H1 (cell line): ENCODE results near the gene FA2H. TPM values are rescaled to one million over a fixed set of nuclear protein-coding genes. Genes with fewer than 3 reads are reported as not detected.

Source experiments
- CTCF ChIA-PET: fragments of 300-600 bp; sonication (Branson Sonifier 250); formaldehyde crosslinking; loops from one replicate; lab custom pipeline; 2021; ENCODE audit not compliant: partially characterized antibody; lab: Charles Lee
- POLR2A ChIA-PET: fragments of 300-600 bp; sonication (Branson Sonifier 250); formaldehyde crosslinking; loops from one replicate; lab custom pipeline; 2021; ENCODE audit warnings: inconsistent platforms; ENCODE audit not compliant: partially characterized antibody; lab: Charles Lee
- DNase-seq, 2 experiments: peaks; one replicate each; pipeline versions ENCODE4 v3.0.0 to v3.0.0-alpha.2; 2010 to 2022; ENCODE audit warnings: low spot score in 2 of 2, low read depth in 1 of 2, mixed read lengths in 1 of 2
- FAIRE-seq: peaks from 2 replicates; lab custom pipeline; 2011; peaks lifted over from hg19 to GRCh38; lab: Jason Lieb, UNC
- H2AFZ ChIP-seq: 2 replicates; pipeline ENCODE4 v1.8.1; 2012; ENCODE audit warnings: low read length, inconsistent platforms
- H2AK5ac ChIP-seq: 2 replicates; pipeline ENCODE4 v1.6.1; 2013; ENCODE audit warnings: low read depth, low read length
- H2BK120ac ChIP-seq: replicated peaks from 2 replicates; pipeline ENCODE3; 2013; ENCODE audit warnings: low read depth, low read length, inconsistent platforms
- H2BK12ac ChIP-seq: 2 replicates; pipeline ENCODE4 v1.6.1; 2013; ENCODE audit warnings: low read depth, low read length
- H2BK15ac ChIP-seq: 2 replicates; pipeline ENCODE4 v1.6.1; 2013; ENCODE audit warnings: low read length
- H2BK20ac ChIP-seq: 2 replicates; pipeline ENCODE4 v1.6.1; 2013; ENCODE audit warnings: low read length
- H2BK5ac ChIP-seq: 2 replicates; pipeline ENCODE4 v1.6.1; 2013; ENCODE audit warnings: low read depth, low read length
- H3K14ac ChIP-seq: 2 replicates; pipeline ENCODE4 v1.6.1; 2013; ENCODE audit warnings: inconsistent platforms; ENCODE audit not compliant: insufficient read length
- H3K18ac ChIP-seq: 2 replicates; pipeline ENCODE4 v1.6.1; 2013; ENCODE audit warnings: low read length; ENCODE audit errors: extremely low read depth
- H3K23ac ChIP-seq: 2 replicates; pipeline ENCODE4 v1.6.1; 2013; ENCODE audit warnings: inconsistent platforms; ENCODE audit not compliant: insufficient read length
- H3K23me2 ChIP-seq: 2 replicates; pipeline ENCODE4 v1.6.1; 2013; ENCODE audit warnings: low read depth, low read length
- H3K27ac ChIP-seq: 2 replicates; pipeline ENCODE4 v1.6.1; 2011; ENCODE audit warnings: low read depth, low read length, inconsistent platforms
- H3K27me3 ChIP-seq, 4 experiments: replicated peaks in 1 of 4; 1 replicate in 1 of 4; 2 replicates in 3 of 4; pipeline versions ENCODE4 v1.6.1 to v1.8.1; 2011 to 2013; ENCODE audit warnings: low read length in 3 of 4, mild to moderate bottlenecking in 3 of 4, inconsistent platforms in 2 of 4, mixed read lengths in 2 of 4, moderate library complexity in 1 of 4; ENCODE audit not compliant: control insufficient read depth in 3 of 4, insufficient read depth in 3 of 4; ENCODE audit errors: extremely low read depth in 1 of 4
- H3K36me3 ChIP-seq, 4 experiments: 2 replicates each; pipeline versions ENCODE4 v1.6.1 to v1.8.1; 2011 to 2013; ENCODE audit warnings: mild to moderate bottlenecking in 4 of 4, low read length in 3 of 4, moderate library complexity in 2 of 4, control low read depth in 1 of 4, inconsistent platforms in 1 of 4; ENCODE audit not compliant: insufficient read depth in 4 of 4, control insufficient read depth in 2 of 4
- H3K4ac ChIP-seq: replicated peaks from 2 replicates; pipeline ENCODE3; 2013; ENCODE audit warnings: low read length, low read depth, mixed read lengths, inconsistent platforms; ENCODE audit not compliant: insufficient read length
- H3K4me1 ChIP-seq, 4 experiments: replicated peaks in 1 of 4; 1 replicate in 1 of 4; 2 replicates in 3 of 4; pipeline versions ENCODE4 v1.6.1 to v1.8.1; 2011 to 2013; ENCODE audit warnings: low read length in 3 of 4, inconsistent platforms in 2 of 4, mixed read lengths in 1 of 4; ENCODE audit not compliant: insufficient read depth in 4 of 4, control insufficient read depth in 3 of 4
- H3K4me2 ChIP-seq, 2 experiments: 2 replicates each; pipeline versions ENCODE4 v1.6.1 to v1.8.1; 2011 to 2013; ENCODE audit warnings: low read depth in 2 of 2, low read length in 2 of 2, control low read depth in 1 of 2, inconsistent platforms in 1 of 2, mild to moderate bottlenecking in 1 of 2; ENCODE audit not compliant: insufficient read depth in 1 of 2
- H3K4me3 ChIP-seq, 4 experiments: fragments of 200-600, 300-600 bp in 1 of 4; sonication (generic), shearing (Covaris generic), sonication (Bioruptor Twin) in 1 of 4; 2 replicates each; pipeline versions ENCODE4 v1.5.1 to v1.8.1; 2011 to 2016; ENCODE audit warnings: low read length in 4 of 4, low read depth in 3 of 4, control low read depth in 2 of 4, inconsistent platforms in 2 of 4, mild to moderate bottlenecking in 2 of 4, mixed read lengths in 1 of 4, moderate library complexity in 1 of 4; ENCODE audit not compliant: insufficient read depth in 2 of 4; ENCODE audit errors: extremely low read depth in 1 of 4
- H3K56ac ChIP-seq: replicated peaks from 2 replicates; pipeline ENCODE3; 2013; ENCODE audit warnings: low read depth, mild to moderate bottlenecking, mixed read lengths, low read length, inconsistent platforms; ENCODE audit not compliant: insufficient read length
- H3K79me1 ChIP-seq: 2 replicates; pipeline ENCODE4 v1.6.1; 2013; ENCODE audit warnings: low read depth, low read length, control low read depth
- H3K79me2 ChIP-seq, 2 experiments: 2 replicates each; pipeline versions ENCODE4 v1.6.1 to v1.8.1; 2012 to 2013; ENCODE audit warnings: low read length in 2 of 2, mild to moderate bottlenecking in 2 of 2, inconsistent platforms in 1 of 2; ENCODE audit not compliant: insufficient read depth in 2 of 2, control insufficient read depth in 1 of 2
- H3K9ac ChIP-seq, 4 experiments: replicated peaks in 1 of 4; 1 replicate in 1 of 4; 2 replicates in 3 of 4; pipeline versions ENCODE4 v1.6.1 to v1.8.1; 2011 to 2013; ENCODE audit warnings: low read depth in 3 of 4, low read length in 3 of 4, control low read depth in 2 of 4, mild to moderate bottlenecking in 2 of 4, moderate library complexity in 2 of 4, inconsistent platforms in 1 of 4; ENCODE audit errors: extremely low read depth in 1 of 4
- H3K9me3 ChIP-seq, 2 experiments: 2 replicates each; pipeline versions ENCODE4 v1.6.1 to v1.8.1; 2012 to 2013; ENCODE audit warnings: mild to moderate bottlenecking in 2 of 2, moderate library complexity in 2 of 2, control low read depth in 1 of 2, inconsistent platforms in 1 of 2, low read depth in 1 of 2, low read length in 1 of 2, mixed read lengths in 1 of 2; ENCODE audit not compliant: insufficient read depth in 2 of 2
- H4K20me1 ChIP-seq, 2 experiments: replicated peaks in 1 of 2; 2 replicates each; pipeline versions ENCODE3 to v1.8.1; 2011 to 2013; ENCODE audit warnings: inconsistent platforms in 2 of 2, low read length in 2 of 2, mild to moderate bottlenecking in 1 of 2; ENCODE audit not compliant: insufficient read depth in 2 of 2, control insufficient read depth in 1 of 2
- H4K5ac ChIP-seq: 2 replicates; pipeline ENCODE4 v1.6.1; 2013; ENCODE audit warnings: low read length, low read depth, mixed read lengths, inconsistent platforms; ENCODE audit not compliant: insufficient read length
- H4K8ac ChIP-seq: 2 replicates; pipeline ENCODE4 v1.8.0; 2013; ENCODE audit warnings: mild to moderate bottlenecking, moderate library complexity, low read length, inconsistent platforms; ENCODE audit not compliant: insufficient read depth; ENCODE audit errors: extremely low read depth
- H4K91ac ChIP-seq: replicated peaks from 2 replicates; pipeline ENCODE3; 2013; ENCODE audit warnings: low read length, mixed read lengths, inconsistent platforms; ENCODE audit not compliant: insufficient read length
- CHD1 ChIP-seq: IDR thresholded peaks from 2 replicates; pipeline ENCODE4 v1.6.1; 2012; ENCODE audit warnings: low read depth, low read length, improper control_type of control experiment
- EGR1 ChIP-seq: IDR thresholded peaks from 2 replicates; pipeline ENCODE4 v1.6.1; 2011; ENCODE audit warnings: low read depth, low read length, borderline replicate concordance
- EP300 ChIP-seq, 2 experiments: IDR thresholded peaks; 1 replicate in 1 of 2; 2 replicates in 1 of 2; pipeline ENCODE4 v1.6.1; 2011 to 2012; ENCODE audit warnings: low read depth in 2 of 2, low read length in 2 of 2, mild to moderate bottlenecking in 2 of 2, borderline replicate concordance in 1 of 2, inconsistent platforms in 1 of 2, moderate library complexity in 1 of 2
- EZH2 ChIP-seq: fragments of 200-600 bp; sonication (generic); IDR thresholded peaks from 2 replicates; pipeline ENCODE4 v1.7.1; 2012; ENCODE audit warnings: low read depth, mild to moderate bottlenecking, moderate library complexity, low read length, inconsistent platforms; ENCODE audit not compliant: severe bottlenecking
- JUN ChIP-seq: IDR thresholded peaks from 2 replicates; pipeline ENCODE4 v1.6.1; 2011; ENCODE audit warnings: low read depth, mild to moderate bottlenecking, improper control_type of control experiment, low read length
- KDM5A ChIP-seq: fragments of 200-600 bp; IDR thresholded peaks from 2 replicates; pipeline ENCODE4 v1.7.1; 2012; ENCODE audit warnings: mild to moderate bottlenecking, low read length, inconsistent platforms, mixed read lengths
- RFX5 ChIP-seq: IDR thresholded peaks from 2 replicates; pipeline ENCODE4 v1.6.1; 2011; ENCODE audit warnings: low read depth, low read length, improper control_type of control experiment, borderline replicate concordance
- SAP30 ChIP-seq: fragments of 300-600 bp; sonication (generic); IDR thresholded peaks from 2 replicates; pipeline ENCODE4 v1.7.1; 2012; ENCODE audit warnings: low read length, moderate library complexity, mild to moderate bottlenecking, inconsistent platforms; ENCODE audit not compliant: insufficient read depth, insufficient replicate concordance
- SRF ChIP-seq: IDR thresholded peaks from 2 replicates; pipeline ENCODE4 v1.6.1; 2011; ENCODE audit warnings: mild to moderate bottlenecking, low read depth, low read length, moderate library complexity
- SUZ12 ChIP-seq: fragments of 200-600 bp; sonication (generic); IDR thresholded peaks from 2 replicates; pipeline ENCODE4 v1.6.1; 2012; ENCODE audit warnings: mild to moderate bottlenecking, inconsistent platforms, low read length, moderate library complexity, mixed read lengths
- TBP ChIP-seq: IDR thresholded peaks from 2 replicates; pipeline ENCODE4 v1.6.1; 2011; ENCODE audit warnings: low read depth, low read length, improper control_type of control experiment
- TCF12 ChIP-seq: IDR thresholded peaks from 2 replicates; pipeline ENCODE4 v1.6.1; 2011; ENCODE audit warnings: low read depth, mild to moderate bottlenecking, low read length
- YY1 ChIP-seq: IDR thresholded peaks from 2 replicates; pipeline ENCODE4 v1.6.1; 2011; ENCODE audit warnings: low read depth, mild to moderate bottlenecking, low read length
- WGBS, 2 experiments: shearing (Covaris generic) in 1 of 2; methylation state at CpG; one replicate each; pipeline versions ENCODE4 v1.1.6 to v1.1.7; 2013 to 2015; ENCODE audit warnings: low lambda C conversion rate in 2 of 2, mixed read lengths in 2 of 2, inconsistent platforms in 1 of 2, low coverage in 1 of 2, missing lambda C conversion rate in 1 of 2; ENCODE audit not compliant: insufficient replicate concordance in 2 of 2, insufficient coverage in 1 of 2, insufficient read length in 1 of 2; ENCODE audit errors: extremely low coverage in 1 of 2, missing lambda C conversion rate in 1 of 2; 5-methylcytosine and 5-hydroxymethylcytosine counted together
- polyA plus RNA-seq, 7 experiments: library from polyadenylated mRNA; depleted of rRNA in 3 of 7; stranded (reverse) in 5 of 7; unstranded in 2 of 7; fragments of >200 nt in 5 of 7; fragments of 200-250 nt in 2 of 7; gene quantifications; 1 replicate in 5 of 7; 2 replicates in 1 of 7; 4 replicates in 1 of 7; pipeline versions ENCODE4 v1.2.1 to v1.2.3, GENCODE V29; 2011 to 2013; ENCODE audit warnings: missing spikeins in 2 of 7, mixed read lengths in 2 of 7
- total RNA-seq: library from RNA; stranded (reverse); fragmentation: NEBNext Ultra II Directional; extraction: Animal tissue kit (Norgen Biotek cat#: 25700); gene quantifications from 2 replicates; pipeline ENCODE4 v1.2.1, GENCODE V29; 2021

The FA2H gene
- total and polyA plus RNA-seq, 2 of the 8 experiments (the other 6 are each of a cell fraction or from before 2014, with no cell fraction given), result 2.1 to 2.5 TPM

- Histone ChIP-seq H3K27ac (no peak overlapping the region), H3K4me3 (no peak overlapping the region), H3K4ac (no peak overlapping the region), H4K8ac (no peak overlapping the region), H2BK15ac (peak overlapping the region; percentile 23; the same call in 1 of the 2 replicates), H4K20me1 (no peaks in the 10 kb centered on the region), H3K9ac (no peak overlapping the region), H3K14ac (no peak overlapping the region), H2BK20ac (peak overlapping the region; percentile 23; the same call in 1 of the 2 replicates), H2AFZ (no peak overlapping the region), H2BK12ac (peak overlapping the region; percentile 29; the same call in 1 of the 2 replicates), H3K36me3 (no peaks in the 10 kb centered on the region), H3K18ac (no peak overlapping the region), H2AK5ac (peak overlapping the region; percentile 45), H2BK5ac (peak overlapping the region; percentile 32; the same call in 1 of the 2 replicates), H3K79me1 (no peaks in the 10 kb centered on the region), H3K79me2 (no peaks in the 10 kb centered on the region), H4K91ac (no peak overlapping the region), H2BK120ac (no peak overlapping the region), H3K27me3 (no peaks in the 10 kb centered on the region), H4K5ac (no peak overlapping the region), H3K56ac (no peak overlapping the region), H3K23me2 (no peaks in the 10 kb centered on the region), H3K9me3 (no peaks in the 10 kb centered on the region), H3K4me2 (no peak overlapping the region), H3K23ac (no peak overlapping the region), H3K4me1 (peaks cover 3 to 18% (median 8%) of the 10 kb centered on the region in 4 experiments; a peak in 6 of 7 replicates)
- no peak for DNase-seq
- ChIA-PET POLR2A (no interaction called here), CTCF (interaction anchor here (0.8 to 32.9 kb wide), 3 partner anchors 11 to 37 kb away, joined by 3 to 576 read pairs (median 3); no protein-coding TSS in a partner anchor)
- no peak for FAIRE-seq
- 89% methylated on average over 10 of the region's 10 CpGs; no CpG with 5 or more reads in 1 of the 2 experiments for WGBS, 2 experiments
- no peak for TF ChIP-seq RFX5
- TF ChIP-seq JUN, result no peak
- no peak for TF ChIP-seq TCF12
- no peak for TF ChIP-seq SUZ12
- TF ChIP-seq EP300 (IDR thresholded peaks at IDR 0.05; ENCODE audit: borderline replicate concordance in 1 of 2, low read depth in 2 of 2, low read length in 2 of 2), result no peak
- TF ChIP-seq TBP, result no peak
- no peak for TF ChIP-seq EGR1
- TF ChIP-seq CHD1, result no peak
- no peak for TF ChIP-seq SAP30
- no peak for TF ChIP-seq EZH2
- no peak for TF ChIP-seq YY1
- no peak for TF ChIP-seq KDM5A
- TF ChIP-seq SRF, result no peak
These were observed 29.5 kb downstream of the FA2H start for GRCh38 chr16:74745109-74745615.
